ENCODE data around the gene STX8.

DNA sequence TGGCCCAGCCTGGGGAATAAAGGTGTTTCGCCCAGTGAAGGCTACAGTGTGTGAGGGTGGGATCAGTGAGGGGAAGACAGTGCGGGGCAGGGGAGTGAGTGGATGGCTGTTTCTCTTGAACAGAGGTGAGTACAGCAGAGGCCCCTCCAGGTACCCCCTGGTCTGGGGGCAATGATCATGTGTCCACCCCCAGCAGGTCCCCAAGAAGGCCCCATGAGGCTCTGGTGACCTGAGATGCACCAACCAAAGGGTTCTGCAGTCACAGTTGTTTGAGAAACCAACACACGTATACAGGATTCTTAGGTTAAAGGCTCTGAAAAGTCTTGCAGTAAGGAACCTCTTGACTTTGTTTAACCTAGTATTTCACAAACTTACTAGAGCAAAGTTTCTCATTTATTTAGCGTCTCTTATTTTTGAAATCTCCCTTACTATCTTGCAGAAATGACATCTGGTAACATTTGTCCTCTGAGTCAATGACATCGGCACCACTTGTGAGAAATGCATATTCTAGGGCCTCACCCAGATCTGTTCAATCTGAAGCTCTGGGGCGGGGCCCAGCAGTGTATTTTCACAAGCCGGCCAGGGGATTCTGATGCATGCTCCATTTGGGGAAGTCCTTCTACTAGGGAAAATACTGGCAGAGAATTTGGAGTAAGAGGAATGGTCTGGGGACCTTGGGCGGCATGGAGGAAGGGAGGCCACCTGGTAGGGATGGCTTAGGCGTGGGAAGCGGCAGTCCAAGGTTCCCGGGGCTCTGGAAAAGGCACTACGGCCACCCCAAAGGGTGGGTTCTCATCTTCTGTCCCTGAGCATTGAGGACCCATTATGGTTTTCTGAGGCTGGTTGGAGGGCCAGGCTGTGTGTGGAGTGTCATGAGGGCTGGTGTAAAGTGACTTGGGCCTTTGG lies 337.0 kb downstream of the STX8 start:
- TF ChIP-seq CTCF (IDR thresholded peaks at IDR 0.05; ENCODE audit: borderline replicate concordance, extremely low read depth, low read length, poor library complexity, severe bottlenecking) (no peak), EZH2 (IDR thresholded peaks at IDR 0.05; ENCODE audit: borderline replicate concordance, low read depth, low read length, severe bottlenecking) (no peak)

Measured in DND-41 (cell line).